ENCODE measurements around the gene ZXDC.

The ZXDC gene

DNA sequence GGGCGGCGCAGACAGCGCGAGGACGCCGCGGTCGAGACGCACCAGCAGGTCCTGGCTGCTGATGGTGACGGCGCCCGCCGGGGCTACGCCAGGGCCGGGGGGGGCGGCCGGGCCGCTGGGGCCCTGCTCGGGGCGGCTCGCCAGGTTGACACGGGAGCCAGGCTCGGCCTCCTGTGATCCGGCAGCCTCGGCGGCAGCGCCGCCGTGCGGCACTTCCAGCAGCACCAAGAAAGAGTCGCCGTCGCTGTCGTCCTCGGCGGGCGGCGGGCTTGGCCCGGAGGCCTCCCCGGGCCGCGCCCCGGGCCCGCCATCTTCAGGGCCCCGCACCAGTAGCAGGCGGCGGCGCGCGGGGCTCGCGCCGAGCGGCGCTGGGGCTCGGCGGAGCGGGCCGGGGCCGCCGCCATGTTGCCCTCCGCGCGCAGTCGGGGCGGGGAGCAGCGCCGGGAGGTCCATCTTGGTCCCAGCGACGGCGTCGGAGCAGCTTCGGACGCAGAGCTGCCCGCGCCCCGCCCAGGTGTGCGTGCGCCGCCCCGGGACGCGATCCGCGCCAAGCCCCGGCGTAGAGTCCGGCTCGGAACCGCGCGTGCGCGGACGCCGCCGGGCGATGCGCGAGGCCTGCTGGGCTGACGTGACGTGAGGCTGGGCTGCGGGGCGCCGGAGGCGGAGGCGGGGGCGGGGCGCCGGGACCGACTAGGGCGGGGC, at the start of gene ZXDC:
Gene ZXDC, minus strand, starts transcription at position 479 of the 702 bp plus-strand sequence. Its CDS starts 26 bp downstream, at position 453.
- TF ChIP-seq, protein P1, sequence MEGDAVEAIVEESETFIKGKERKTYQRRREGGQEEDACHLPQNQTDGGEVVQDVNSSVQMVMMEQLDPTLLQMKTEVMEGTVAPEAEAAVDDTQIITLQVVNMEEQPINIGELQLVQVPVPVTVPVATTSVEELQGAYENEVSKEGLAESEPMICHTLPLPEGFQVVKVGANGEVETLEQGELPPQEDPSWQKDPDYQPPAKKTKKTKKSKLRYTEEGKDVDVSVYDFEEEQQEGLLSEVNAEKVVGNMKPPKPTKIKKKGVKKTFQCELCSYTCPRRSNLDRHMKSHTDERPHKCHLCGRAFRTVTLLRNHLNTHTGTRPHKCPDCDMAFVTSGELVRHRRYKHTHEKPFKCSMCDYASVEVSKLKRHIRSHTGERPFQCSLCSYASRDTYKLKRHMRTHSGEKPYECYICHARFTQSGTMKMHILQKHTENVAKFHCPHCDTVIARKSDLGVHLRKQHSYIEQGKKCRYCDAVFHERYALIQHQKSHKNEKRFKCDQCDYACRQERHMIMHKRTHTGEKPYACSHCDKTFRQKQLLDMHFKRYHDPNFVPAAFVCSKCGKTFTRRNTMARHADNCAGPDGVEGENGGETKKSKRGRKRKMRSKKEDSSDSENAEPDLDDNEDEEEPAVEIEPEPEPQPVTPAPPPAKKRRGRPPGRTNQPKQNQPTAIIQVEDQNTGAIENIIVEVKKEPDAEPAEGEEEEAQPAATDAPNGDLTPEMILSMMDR (IDR thresholded peaks at IDR 0.05; ENCODE audit: insufficient read depth, missing control alignments) = peak; percentile 22
- FAIRE-seq (no peak), DNase-seq (ENCODE audit: insufficient read length, low spot score) (peak; percentile 98)

GRCh38 chr3:126525091-126525852, 49.6 kb upstream of the ZXDC start:
- FAIRE-seq = no peak
- no peak for DNase-seq (ENCODE audit: insufficient read length, low spot score)
- TF ChIP-seq, protein P1 (IDR thresholded peaks at IDR 0.05; ENCODE audit: insufficient read depth, missing control alignments) = no peak

- DNase-seq (ENCODE audit: insufficient read length, low spot score) (peak; percentile 76), FAIRE-seq (no peak)
- TF ChIP-seq, protein P1 (IDR thresholded peaks at IDR 0.05; ENCODE audit: insufficient read depth, missing control alignments) = no peak
These were observed 48.8 kb upstream of the ZXDC start for GRCh38 chr3:126524429-126524988.

- no peak for FAIRE-seq
- no peak for DNase-seq (ENCODE audit: insufficient read length, low spot score)
- TF ChIP-seq, protein P1 (IDR thresholded peaks at IDR 0.05; ENCODE audit: insufficient read depth, missing control alignments) = no peak
These were observed 48.2 kb upstream of the ZXDC start, which contains the start of gene CHST13 for GRCh38 chr3:126523745-126524428. Gene CHST13, plus strand, starts transcription at chr3:126524155. Its CDS starts 178 bp downstream, at chr3:126524333.

DNA sequence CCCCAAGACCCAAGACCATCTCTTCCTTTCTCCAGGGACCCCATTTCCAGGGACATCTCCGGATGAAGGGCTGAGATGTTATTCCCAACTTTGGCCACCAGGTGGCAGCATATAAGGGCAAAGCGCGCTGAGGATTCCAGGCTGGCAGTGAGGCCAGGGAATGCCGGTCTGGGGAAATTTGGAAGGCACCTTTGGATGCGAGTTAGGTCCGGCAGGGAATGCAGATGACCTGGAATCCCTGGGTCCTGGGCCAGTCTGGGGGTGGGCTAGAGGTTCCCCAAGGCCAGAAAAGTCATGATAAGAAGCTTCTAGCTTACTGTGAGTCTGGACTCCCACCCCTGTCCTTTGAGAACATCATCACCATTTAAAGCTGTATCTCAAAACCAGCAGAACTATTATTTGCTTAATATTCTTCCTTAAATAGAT, 46.7 kb upstream of the ZXDC start:
- DNase-seq (ENCODE audit: insufficient read length, low spot score) (peak; percentile 75), FAIRE-seq (no peak)
- TF ChIP-seq, protein P1 (IDR thresholded peaks at IDR 0.05; ENCODE audit: insufficient read depth, missing control alignments) = peak; percentile 83

GRCh38 chr3:126521122-126521891, 45.6 kb upstream of the ZXDC start:
- FAIRE-seq (no peak), DNase-seq (ENCODE audit: insufficient read length, low spot score) (no peak)
- TF ChIP-seq, protein P1 (IDR thresholded peaks at IDR 0.05; ENCODE audit: insufficient read depth, missing control alignments) = no peak
